ENCODE data around the gene LMAN2.
"Not testable (repeated sequence)": the region's sequence is repeated elsewhere in the genome, so short reads cannot be mapped to it uniquely, and the experiment has no call there.

LMAN2 gene

DNA sequence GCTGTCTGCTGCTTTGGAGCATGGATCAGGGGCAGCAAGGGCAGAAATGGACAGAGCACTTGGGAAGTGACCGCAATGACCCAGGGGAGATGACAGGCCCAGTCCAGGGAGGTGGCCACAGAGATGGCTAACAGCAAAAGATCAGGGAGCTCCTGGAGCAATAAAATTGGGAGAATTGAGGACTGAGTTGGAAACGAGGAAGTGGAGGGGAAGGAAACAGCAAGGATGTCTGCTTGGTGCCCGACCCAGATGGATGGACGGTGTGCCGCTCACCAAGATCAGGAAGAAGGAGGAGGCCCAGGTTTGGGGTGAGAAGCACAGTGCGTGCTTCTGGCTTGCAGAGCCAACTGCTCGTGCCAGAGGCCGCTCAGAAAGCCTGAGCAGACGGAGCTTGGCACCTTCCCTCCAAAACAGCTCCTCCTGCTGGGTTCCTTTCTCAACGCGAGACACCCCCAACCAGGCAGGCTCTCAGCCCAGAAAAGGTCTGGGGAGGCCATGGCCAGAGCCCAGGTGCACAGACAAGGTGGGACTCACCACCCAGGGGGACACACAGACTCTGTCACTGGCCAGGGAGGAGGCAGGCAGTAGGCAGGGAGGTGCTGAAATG lies 31.1 kb upstream of the LMAN2 start:
- H3K27ac ChIP-seq, result no peak overlapping the region
- no peak overlapping the region for H3K4me3 ChIP-seq

DNA sequence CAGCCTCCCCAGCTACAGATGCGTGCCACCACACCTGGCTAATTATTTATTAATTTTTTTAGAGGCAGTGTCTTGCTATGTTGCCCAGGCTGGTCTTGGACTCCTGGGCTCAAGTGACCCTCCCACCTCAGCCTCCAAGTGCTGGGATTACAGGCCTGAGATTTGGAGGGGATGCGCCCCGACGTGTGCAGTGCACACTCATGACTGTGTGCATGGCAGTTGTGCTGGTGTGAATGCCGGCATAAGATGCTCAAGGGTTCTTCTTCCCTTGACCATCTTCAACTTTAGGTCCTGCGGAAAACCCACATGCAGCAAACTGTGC lies 29.3 kb upstream of the LMAN2 start:
- Histone ChIP-seq H3K27ac (no peak overlapping the region), H3K4me3 (no peak overlapping the region)

DNA sequence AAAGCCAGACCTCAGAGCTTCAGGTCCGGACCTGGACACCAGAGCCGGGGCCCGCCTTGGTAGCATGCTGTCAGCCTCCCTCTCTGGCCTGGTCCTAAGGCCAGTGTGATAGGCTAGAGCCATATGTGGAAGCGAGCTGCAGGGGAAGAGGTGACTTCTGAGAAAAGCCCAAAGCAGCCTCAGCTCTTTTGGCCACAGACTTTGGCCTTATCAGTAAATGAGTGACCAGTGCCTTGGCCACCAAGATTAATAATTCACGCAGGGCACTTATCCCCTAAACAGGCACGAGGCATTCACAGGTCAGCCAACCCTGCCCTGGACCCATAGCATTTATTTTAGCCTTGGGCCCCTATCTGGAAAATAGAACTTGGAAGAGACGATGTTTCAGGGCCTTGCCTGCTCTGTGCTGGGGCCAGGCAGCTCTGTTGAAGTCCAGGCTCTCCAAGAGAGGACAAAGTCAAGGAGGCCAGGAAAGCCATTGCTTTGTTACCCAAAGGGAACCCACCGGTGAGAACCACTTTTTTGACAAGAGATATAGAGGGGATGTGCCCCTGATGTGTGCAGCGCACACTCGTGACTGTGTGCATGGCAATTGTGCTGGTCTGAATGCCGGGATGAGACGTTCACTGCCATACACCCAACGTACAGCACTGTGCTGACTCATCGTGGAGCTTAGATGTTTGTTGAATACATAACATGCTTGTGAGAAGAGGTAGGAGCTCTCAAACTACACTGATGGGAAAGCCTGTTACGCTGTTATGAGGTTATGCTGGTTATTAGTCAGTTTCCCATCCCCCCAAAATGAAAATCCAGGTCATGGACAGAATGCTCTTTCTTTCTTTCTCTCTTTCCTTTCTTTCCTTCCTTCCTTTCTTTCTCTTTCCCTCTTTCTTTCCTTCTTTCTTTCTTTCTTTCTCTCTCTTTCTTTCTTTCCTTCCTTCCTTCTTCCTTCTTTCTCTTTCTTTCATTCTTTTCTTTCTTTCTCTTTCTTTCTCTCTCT lies 27.7 kb upstream of the LMAN2 start:
- H3K27ac ChIP-seq, result peak overlapping the region in 1 of 21 experiments; percentile 51

DNA sequence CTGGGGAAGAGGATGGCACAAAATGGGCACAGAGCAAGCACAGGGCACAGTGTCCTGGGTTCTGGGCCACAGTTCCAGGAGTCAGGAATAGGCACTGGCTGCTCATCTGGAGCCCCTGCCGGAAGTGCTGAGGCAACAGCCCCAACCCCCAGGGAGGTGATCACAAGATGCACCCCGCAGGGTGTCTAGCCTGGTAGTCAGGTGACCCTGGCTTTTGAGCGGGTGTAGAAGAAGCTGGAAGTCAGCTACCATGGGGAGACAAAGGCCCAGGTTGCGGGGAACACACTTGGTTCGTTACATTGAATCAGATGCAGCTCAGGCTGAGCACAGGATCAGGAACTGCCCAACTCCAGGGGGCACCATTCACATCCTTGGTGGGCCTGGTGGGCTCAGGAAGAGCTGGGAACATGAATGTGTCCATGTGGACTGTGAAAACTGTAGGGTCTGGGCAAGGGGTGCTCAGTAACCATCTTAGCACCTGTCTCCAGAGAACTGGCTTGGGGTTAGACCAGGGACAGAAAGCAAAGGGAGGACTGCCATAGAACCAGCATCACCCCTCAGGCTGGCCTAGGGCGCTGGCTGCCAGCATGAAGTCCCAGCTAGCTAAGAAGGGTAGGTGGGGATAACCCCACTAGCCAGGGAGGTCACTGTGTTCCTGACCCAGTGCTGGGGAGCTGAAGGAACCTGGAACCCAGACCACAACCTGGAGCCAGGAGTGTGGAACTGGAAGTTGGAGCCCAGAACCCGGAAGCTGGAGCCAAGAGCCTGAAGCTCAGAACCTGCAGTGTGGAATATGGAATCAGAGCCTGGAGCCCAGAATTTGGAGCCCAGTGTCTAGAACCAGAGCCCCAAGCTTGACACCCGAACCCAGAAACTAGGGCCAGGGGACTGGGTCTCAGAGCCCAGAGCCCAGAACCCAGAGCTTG lies 26.6 kb upstream of the LMAN2 start:
- peak overlapping the region in 1 of 21 experiments; percentile 51 for H3K27ac ChIP-seq
- no peak overlapping the region for H3K4me3 ChIP-seq

More for the DNA sequence above, 27.7 kb upstream of the LMAN2 start:
- H3K4me3 ChIP-seq, result no peak overlapping the region

DNA sequence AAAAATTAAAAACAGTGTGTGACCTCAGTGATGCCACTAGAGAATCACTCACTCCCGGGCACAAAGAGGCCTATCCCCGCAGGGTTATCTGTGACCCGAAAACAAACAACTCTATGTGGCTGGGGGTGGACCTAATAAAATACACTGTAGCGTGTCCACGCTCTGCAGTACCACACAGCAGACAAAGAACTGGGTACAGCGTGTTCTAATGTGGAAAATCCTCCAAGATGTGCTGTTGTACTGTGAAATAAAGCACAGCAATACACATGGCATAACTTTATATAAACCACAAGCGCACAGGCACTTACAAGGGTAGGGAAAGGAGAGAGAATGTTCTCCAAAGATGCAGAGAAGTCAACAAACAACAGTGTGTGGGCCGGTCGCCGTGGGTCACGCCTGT lies 24.6 kb upstream of the LMAN2 start:
- Histone ChIP-seq H3K4me3 (no peak overlapping the region), H3K27ac (no peak overlapping the region)

DNA sequence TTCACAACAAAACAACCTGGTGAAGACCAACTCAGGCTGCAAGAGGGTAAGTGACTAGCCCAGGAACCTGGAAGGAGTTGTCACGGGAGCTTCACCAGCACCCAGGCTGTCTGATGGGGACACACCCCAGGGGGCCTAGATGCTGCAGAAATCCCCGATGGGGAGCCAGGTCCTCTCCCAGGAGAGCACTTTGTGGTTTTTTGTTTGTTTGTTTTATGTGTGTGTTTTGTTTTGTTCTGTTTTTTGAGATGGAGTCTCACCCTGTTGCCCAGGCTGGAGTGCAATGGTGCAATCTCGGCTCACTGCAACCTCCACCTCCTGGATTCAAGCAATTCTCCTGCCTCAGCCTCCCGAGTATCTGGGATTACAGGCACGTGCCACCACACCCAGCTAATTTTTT lies 24.0 kb upstream of the LMAN2 start:
- not testable (repeated sequence) for H3K4me3 ChIP-seq
- peak overlapping the region in 2 of 21 experiments; percentile 86 to 88 for H3K27ac ChIP-seq

DNA sequence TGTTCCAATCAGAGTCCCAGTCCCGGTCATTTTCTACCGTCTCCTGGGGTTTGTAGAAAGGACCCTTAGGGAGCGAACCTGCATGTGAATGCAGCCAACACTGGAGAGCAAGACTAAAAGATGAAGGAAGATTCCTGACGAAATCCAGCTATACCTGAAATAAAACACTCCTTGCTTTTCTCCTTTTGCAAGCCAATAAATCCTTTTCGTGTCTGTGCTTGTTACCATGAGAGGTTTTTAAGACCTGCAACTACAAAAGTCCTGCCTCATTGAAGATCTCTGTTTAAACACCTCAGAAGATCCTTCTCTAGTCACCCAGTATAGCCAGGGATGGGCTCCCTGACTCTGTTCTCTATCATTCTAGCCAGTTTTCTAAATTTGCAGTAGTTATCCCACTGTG lies 22.7 kb upstream of the LMAN2 start:
- Histone ChIP-seq H3K27ac (peak overlapping the region in 13 of 21 experiments; percentile 32 to 88 (median 75)), H3K4me3 (no peak overlapping the region)

DNA sequence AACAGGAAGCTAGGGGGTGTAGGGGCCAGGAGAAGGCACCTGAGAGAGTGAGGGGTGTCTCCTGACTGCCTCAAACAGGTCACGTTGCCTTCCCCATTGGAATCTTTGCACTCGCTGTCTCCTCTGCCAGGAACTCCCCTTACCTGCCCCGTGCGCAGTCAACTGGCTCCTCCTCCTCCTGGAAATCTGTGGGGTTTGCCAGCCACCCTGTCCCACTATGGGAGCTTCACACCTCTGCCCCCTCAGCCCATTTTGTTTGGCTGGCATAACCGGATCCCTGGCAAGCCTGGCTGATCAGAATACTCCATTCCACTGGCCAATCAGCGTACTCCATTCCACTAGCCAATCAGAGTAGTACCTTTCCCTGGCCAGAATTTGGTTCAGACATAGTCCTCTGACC lies 22.3 kb upstream of the LMAN2 start:
- Histone ChIP-seq H3K27ac (peak overlapping the region in 18 of 21 experiments; percentile 32 to 88 (median 71)), H3K4me3 (no peak overlapping the region)

DNA sequence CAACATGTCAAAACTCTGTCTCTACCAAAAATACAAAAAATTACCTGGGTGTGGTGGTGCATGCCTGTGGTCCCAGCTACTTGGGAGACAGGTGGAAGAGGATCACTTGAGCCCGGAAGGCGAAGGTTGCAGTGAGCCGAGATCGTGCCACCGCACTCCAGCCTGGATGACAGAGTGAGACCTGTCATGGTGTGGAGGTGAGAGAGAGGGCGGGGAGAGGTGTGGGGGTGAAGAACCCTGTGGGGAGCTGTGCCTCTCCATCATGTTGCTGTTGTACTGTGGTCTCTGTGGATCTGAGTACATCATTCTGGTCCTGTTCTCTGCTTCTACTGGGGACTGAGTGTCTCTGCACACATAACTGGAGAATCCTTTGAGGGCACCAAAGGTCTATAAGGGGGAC lies 21.4 kb upstream of the LMAN2 start:
- H3K4me3 ChIP-seq, result no peak overlapping the region

DNA sequence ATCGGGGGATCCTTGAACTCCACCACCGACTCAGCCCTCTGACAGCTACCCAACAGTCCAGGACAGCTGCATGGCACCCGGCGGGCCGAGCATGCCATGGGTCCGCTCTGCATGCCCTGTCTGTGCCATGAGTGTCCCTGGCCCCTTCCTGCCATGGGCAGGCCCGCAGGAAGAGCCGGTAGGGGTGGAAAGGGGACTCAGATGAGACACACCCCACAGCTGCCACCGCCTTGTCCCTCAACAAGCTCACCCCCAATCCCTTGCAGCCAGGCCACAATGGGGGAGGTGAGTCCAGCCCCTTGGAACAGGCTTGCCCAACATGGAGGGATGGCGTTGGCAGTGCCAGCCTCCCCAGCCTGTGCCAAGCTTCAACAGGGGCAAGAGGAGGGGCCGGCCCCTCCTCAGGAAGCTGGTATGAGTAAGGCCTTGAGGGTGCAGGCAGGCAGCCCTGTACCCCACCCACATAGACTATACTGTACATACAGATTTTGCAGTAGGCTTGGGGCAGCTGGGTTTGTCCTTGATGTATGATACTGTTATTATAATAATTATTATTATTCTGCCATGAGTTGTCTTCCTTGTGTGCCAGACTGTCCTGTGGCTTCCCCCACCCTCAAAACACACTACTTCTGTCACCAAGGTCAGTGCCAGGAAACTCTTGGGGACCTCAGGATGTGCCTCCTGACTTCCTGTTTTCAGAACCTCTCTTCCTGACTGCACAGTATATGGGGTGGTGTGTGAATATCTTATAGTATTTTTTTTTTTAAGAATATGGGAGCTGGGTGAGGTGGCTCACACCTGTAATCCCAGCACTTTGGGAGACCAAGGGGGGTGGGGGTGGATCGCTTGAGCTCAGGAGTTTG lies 20.8 kb upstream of the LMAN2 start:
- H3K27ac ChIP-seq, result peak overlapping the region in 18 of 21 experiments; percentile 6 to 88 (median 76)
- peak overlapping the region in 4 of 7 experiments; percentile 23 to 42 (median 36) for H3K4me3 ChIP-seq

More for the DNA sequence above, 21.4 kb upstream of the LMAN2 start:
- peak overlapping the region in 14 of 21 experiments; percentile 23 to 88 (median 74) for H3K27ac ChIP-seq

DNA sequence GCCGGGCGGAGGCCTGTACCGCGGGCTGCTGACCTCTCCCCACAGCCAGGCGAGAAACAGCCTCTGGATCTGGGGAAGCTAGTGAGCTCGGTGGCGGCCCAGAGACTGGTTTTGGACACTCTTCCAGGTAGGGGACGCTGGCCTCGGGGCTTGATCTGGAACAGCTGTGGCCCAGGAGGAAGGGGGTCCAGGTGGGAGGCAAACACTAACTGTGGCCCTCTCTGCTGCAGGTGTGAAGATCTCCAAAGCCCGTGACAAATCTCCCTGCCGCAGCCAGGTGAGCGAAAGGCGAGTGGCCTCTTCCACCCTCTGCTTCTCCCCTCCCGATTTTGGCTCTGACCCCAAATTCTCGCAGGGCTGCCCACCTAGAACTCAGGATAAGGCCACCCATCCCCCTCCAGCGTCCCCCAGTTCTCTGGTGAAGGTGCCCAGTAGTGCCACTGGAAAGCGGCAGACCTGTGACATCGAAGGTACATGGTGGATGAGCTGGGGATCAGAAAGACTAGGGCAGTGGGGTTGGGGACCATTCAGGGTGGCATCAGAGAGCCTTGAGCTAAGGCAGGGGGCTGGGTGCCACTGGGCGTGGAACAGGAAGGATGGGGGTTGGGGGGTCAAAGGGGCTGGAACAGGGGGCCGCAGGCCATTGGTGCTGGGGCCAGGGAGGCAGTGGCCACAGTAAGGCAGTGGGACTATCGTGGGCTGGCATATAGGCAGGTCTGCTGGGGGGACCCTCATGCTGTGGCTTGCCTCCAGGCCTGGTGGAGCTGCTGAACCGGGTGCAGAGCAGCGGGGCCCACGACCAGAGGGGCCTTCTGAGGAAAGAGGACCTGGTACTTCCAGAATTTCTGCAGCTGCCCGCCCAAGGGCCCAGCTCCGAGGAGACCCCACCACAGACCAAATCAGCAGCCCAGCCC lies 19.9 kb upstream of the LMAN2 start:
- peak overlapping the region; percentile 22 to 42 (median 32) for H3K4me3 ChIP-seq
- peak overlapping the region in 19 of 21 experiments; percentile 6 to 88 (median 75) for H3K27ac ChIP-seq

DNA sequence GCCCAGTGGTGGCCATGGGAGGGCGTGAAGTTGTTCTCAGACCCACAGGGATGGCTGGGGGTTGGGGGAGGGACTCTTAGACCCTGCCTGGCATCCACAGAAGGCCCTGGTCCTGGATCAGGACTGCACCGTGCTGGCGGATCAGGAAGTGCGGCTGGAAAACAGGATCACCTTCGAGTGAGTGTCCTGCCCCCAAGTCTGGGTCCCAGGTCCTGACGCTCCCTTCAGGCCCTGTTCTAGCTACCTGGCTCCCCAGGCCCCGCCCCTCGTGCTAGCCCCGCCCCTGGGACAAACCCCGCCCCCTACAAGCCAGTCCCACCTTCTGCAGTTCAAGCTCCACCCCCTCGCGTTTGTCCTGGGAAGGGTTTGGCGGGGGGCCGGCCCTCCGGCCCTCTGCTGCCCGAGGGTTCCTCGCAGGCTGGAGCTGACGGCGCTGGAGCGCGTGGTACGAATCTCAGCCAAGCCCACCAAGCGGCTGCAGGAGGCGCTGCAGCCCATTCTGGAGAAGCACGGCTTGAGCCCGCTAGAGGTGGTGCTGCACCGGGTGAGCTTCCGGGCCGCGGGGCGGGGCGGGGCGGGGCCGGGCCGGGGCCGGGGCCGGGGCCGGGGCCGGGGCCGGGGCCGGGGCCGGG lies 19.1 kb upstream of the LMAN2 start:
- Histone ChIP-seq H3K4me3 (peak overlapping the region; percentile 22 to 42 (median 32)), H3K27ac (peak overlapping the region in 12 of 21 experiments; percentile 11 to 86 (median 76))

DNA sequence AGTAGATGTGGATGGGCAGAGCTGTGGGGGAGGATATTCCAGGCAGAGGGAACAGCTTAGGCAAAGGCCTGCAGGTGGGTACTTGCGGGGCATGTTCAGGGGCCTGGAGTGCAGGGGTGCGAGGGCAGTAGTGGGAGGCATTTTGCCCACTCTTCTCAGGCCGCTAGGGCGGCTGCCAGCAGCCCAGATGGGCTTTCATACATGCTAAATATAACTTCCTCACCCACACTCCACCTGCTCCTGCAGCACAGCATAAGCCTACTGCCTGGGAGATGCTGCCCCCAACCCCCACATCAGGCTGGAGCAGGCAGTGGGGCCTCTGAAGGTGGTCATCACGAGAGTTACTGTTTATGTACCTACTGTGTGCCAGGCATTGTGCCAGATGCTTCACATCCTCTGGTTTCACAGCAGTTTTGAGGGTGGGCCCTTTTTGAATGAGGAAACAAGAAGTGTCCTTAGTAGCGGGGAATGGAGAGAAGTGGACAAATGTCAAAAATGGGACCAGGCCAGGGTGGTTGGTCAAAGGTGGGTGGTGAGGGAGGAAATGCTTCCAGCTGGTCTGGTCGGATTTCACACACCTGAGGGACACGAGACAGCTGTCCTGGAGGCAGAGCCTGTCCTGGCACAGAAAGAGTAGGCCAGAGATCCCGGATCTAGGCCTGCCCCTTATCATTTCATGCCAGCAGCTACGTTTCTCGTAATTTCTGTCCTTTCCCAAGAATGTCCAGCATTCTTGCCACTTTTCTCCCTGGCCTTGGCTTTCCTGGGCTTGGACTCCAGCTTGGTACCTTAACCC lies 18.4 kb upstream of the LMAN2 start:
- Histone ChIP-seq H3K27ac (peak overlapping the region in 5 of 21 experiments; percentile 17 to 86 (median 83)), H3K4me3 (no peak overlapping the region)

DNA sequence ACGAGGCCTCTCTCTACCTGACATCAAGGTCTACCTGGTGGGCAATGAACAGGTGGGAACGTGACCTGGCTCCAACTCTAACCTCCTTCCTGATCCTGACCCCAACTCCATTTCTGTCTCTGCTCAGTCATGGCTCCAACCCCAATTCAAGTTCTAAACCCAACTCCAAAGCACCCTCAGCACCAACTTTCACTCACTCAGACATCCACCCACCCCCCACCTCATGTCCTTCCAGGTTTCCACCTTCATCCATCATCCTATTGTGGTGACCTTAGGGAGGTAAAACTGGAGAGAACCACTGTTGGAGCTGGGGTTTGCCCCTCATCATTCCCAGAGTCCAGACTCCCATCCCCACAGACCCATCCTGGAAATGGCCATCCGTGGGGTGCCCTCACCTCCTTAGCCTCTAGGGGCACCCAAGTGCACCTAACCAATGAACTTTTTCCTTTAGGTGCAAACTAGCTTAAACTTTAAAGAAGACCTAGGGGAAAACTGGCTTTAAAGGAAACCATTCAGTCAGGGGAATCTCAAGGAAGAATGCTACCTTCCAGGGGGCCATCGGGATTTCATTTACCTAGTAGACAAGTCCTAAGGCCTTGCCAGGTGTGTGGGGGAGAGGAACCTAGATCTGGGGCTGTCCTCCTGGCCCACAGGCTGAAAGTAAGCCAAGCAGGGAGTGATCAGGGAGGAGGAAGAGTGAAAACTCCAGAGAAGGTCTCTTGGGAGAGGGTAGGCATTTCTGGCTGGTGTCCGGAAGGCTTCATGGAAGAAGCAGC lies 17.6 kb upstream of the LMAN2 start:
- Histone ChIP-seq H3K27ac (peak overlapping the region in 5 of 21 experiments; percentile 17 to 86 (median 39)), H3K4me3 (no peak overlapping the region)

DNA sequence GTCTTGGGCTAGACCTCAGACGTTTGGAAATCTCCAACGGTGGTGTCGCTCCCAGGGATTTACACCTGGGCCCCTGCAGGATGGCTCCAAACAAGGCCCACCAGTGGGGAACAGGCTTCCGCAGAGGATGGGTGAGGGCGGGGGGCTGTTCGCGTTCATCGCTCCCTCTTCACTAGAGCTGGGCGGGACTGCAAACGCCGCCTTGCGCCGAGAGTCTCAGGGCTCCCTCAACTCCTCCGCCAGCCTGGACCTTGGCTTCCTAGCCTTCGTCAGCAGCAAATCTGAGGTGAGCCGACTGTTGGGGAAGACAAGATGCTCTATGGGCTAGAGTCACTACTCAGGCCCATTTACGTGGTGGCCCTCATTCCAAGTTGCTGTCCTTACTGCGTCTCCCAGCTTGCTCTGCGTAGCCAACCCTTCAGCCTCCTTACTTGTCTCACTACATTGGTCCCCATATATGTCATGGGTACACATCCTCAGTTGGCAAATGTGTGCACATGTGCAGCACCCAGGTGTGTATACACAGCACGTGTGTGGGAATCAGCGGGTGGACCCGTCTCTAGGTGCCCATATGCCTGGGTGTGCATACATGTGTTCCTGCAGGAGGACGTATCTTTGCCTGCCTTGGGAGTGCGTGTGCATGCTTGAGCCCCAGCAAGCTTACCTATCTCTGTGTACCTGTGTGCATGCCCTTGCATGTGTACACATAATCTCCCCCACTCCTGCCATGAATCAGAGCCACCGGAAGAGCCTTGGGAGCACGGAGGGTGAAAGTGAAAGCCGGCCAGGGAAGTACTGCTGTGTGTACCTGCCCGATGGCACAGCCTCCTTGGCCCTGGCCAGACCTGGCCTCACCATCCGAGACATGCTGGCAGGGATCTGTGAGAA lies 16.8 kb upstream of the LMAN2 start:
- Histone ChIP-seq H3K27ac (peak overlapping the region in 3 of 21 experiments; percentile 39 to 86 (median 86)), H3K4me3 (no peak overlapping the region)

All from skin epidermis (tissue), 12 donors.